Naive thymus-derived CD8-positive, alpha-beta T cell (primary cell): ENCODE results near the gene ATP13A3. TPM values are rescaled to one million over a fixed set of nuclear protein-coding genes. Genes with fewer than 3 reads are reported as not detected.

Source experiments
- ATAC-seq, 2 donors: fragments of 150-1000 bp; cut with Tn5 transposase in 1 of 2; sonication (Bioruptor Pico), chemical (Tn5 transposase) in 1 of 2; 1 replicate in 1 of 2; 2 replicates in 1 of 2; pipeline ENCODE4 v1.10.0; 2021; ENCODE audit warnings: mild to moderate bottlenecking in 2 of 2, moderate library complexity in 2 of 2
- POLR2A ChIA-PET: fragments of 350-600 bp; sonication (Branson Sonifier 250); formaldehyde crosslinking; loops from one replicate; lab custom pipeline; 2021; ENCODE audit warnings: antibody characterized with exemption; lab: Charles Lee
- DNase-seq, 10 donors: peaks; one replicate each; pipeline versions ENCODE4 v3.0.0 to v3.0.0-alpha.2; 2020 to 2022
- H3K27ac Mint-ChIP-seq, 10 donors: one replicate each; pipeline ENCODE4 v1.8.0; 2020 to 2022; ENCODE audit warnings: mild to moderate bottlenecking in 10 of 10, mixed read lengths in 10 of 10, moderate library complexity in 4 of 10, inconsistent platforms in 1 of 10
- H3K27me3 Mint-ChIP-seq, 5 donors: one replicate each; pipeline ENCODE4 v1.8.0; 2021 to 2022; ENCODE audit warnings: mixed read lengths in 5 of 5
- H3K36me3 Mint-ChIP-seq, 3 donors: one replicate each; pipeline ENCODE4 v1.8.0; 2020 to 2022; ENCODE audit warnings: mixed read lengths in 3 of 3, mild to moderate bottlenecking in 2 of 3, inconsistent platforms in 1 of 3
- H3K4me1 Mint-ChIP-seq, 4 donors: one replicate each; pipeline ENCODE4 v1.8.0; 2021 to 2022; ENCODE audit warnings: mixed read lengths in 4 of 4
- H3K4me3 Mint-ChIP-seq, 10 donors: one replicate each; pipeline ENCODE4 v1.8.0; 2020 to 2022; ENCODE audit warnings: mild to moderate bottlenecking in 10 of 10, mixed read lengths in 10 of 10, moderate library complexity in 6 of 10, inconsistent platforms in 1 of 10
- H3K9me3 Mint-ChIP-seq, 9 donors: one replicate each; pipeline ENCODE4 v1.8.0; 2020 to 2022; ENCODE audit warnings: mixed read lengths in 9 of 9, mild to moderate bottlenecking in 3 of 9, inconsistent platforms in 1 of 9, moderate library complexity in 1 of 9
- polyA plus RNA-seq, 3 donors: library from polyadenylated mRNA; unstranded; fragments of 300-500 nt; fragmentation: Illumina TruSeq; gene quantifications; one replicate each; pipeline ENCODE4 v1.2.3, GENCODE V29; 2021
- total RNA-seq, 8 experiments: library from RNA in 2 of 8; stranded (reverse) in 2 of 8; gene quantifications; one replicate each; pipeline ENCODE4 v1.2.3 and lab custom pipeline; 2021 to 2026

The ATP13A3 gene
- total and polyA plus RNA-seq, 5 experiments from 2014 or later: 5.9 to 53.8 (median 13.2) TPM

GRCh38 chr3:194447161-194447560 is 39.6 kb downstream of the ATP13A3 start:
- Mint-ChIP-seq H3K36me3 (peaks cover 4 to 90% (median 35%) of the 10 kb centered on the region in 3 donors), H3K9me3 (no peaks in the 10 kb centered on the region), H3K27ac (no peak overlapping the region), H3K4me3 (no peak overlapping the region), H3K4me1 (peaks cover 0 to 5% (median 2%) of the 10 kb centered on the region in 4 donors), H3K27me3 (no peaks in the 10 kb centered on the region)
- DNase-seq (no peak), ATAC-seq (no peak)
- POLR2A ChIA-PET: no interaction called here

DNA sequence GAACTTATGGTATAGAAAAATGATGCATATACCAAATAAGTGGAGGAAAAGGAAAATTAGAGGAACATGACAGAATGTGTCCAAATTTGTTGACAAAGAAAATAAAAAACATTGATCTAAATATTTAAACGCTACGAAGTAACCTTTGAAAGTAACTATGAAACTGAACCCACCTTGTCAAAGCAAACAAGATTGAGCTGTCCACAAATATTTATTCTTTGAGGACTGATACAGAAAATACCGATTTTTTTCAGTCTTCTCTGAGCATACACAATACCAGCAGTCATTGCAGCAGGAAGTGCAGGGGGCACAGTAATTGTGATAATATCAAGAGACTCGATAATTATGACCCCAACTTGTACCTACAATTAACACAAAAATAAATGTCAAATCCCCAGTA is 40.0 kb downstream of the ATP13A3 start:
- peaks cover 4 to 91% (median 33%) of the 10 kb centered on the region in 3 donors for H3K36me3 Mint-ChIP-seq

DNA sequence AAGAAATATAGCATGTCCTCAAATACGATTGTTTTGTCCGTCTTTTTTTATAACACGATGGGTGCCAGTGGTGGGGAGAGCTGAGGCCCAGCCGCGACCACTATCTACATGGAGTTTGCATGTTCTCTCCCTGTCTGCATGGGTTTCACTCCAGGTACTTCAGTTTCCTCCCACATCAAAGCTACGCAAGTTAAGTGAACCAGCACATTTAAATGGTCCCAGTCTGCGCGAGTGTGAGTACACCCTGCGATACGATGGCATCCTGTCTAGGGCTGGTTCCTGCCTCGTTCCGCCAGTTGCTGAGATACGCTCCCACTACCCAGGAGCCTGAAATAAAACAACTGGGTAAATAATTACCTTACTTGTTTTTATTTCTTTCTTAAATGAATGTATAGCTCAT is 40.6 kb downstream of the ATP13A3 start:
- Mint-ChIP-seq H3K9me3 (no peaks in the 10 kb centered on the region), H3K27me3 (no peaks in the 10 kb centered on the region), H3K4me1 (peaks cover 0 to 5% (median 2%) of the 10 kb centered on the region in 4 donors), H3K4me3 (no peak overlapping the region), H3K36me3 (peaks cover 4 to 91% (median 31%) of the 10 kb centered on the region in 3 donors), H3K27ac (peak overlapping the region in 1 of 10 donors; percentile 15)
- POLR2A ChIA-PET: interaction anchor here (1.0 kb wide), 1 partner anchor 137 kb away, joined by 4 read pairs; no protein-coding TSS in a partner anchor
- DNase-seq: no peak
- no peak for ATAC-seq

More for the DNA sequence above, 40.0 kb downstream of the ATP13A3 start:
- ATAC-seq: no peak
- no peak for DNase-seq
- H3K4me1 Mint-ChIP-seq: peaks cover 0 to 5% (median 2%) of the 10 kb centered on the region in 4 donors
- POLR2A ChIA-PET: interaction anchor here (1.0 kb wide), 1 partner anchor 137 kb away, joined by 4 read pairs; no protein-coding TSS in a partner anchor
- no peak overlapping the region for H3K27ac Mint-ChIP-seq
- no peak overlapping the region for H3K4me3 Mint-ChIP-seq
- no peaks in the 10 kb centered on the region for H3K27me3 Mint-ChIP-seq
- H3K9me3 Mint-ChIP-seq: no peaks in the 10 kb centered on the region

- Mint-ChIP-seq H3K27ac (peak overlapping the region in 1 of 10 donors; percentile 19), H3K4me3 (no peak overlapping the region), H3K36me3 (peaks cover 9 to 91% (median 25%) of the 10 kb centered on the region in 3 donors), H3K27me3 (no peaks in the 10 kb centered on the region), H3K9me3 (no peaks in the 10 kb centered on the region), H3K4me1 (peaks cover 0 to 6% (median 3%) of the 10 kb centered on the region in 4 donors)
- POLR2A ChIA-PET: interaction anchor here (0.6 kb wide), 1 partner anchor 377 kb away, joined by 3 read pairs; no protein-coding TSS in a partner anchor
- no peak for ATAC-seq
- DNase-seq: no peak
Observed at GRCh38 chr3:194443901-194444300, 42.9 kb downstream of the ATP13A3 start.

DNA sequence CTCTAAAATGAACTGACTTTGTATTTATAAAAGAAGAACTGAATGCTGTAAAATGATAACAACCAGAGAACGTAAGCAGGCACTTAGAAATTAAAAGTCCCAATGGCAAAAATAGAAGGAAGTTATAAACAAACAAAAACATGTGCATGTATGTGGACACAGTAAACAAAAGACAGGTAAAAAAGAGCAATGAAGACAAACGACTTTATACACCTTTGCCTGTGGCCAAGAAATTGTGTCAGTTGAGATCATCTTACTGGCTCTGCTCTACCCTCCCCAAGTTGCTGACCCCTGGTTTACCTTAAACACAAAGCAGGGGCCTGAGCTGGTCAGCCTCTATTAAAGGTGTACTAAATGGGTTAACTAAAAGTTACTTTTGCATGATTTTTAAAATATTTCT is 46.0 kb downstream of the ATP13A3 start:
- Mint-ChIP-seq H3K4me3 (no peak overlapping the region), H3K9me3 (no peaks in the 10 kb centered on the region), H3K27ac (peak overlapping the region in 2 of 10 donors; percentile 18 to 24), H3K27me3 (no peaks in the 10 kb centered on the region), H3K36me3 (peaks cover 14 to 96% (median 31%) of the 10 kb centered on the region in 3 donors), H3K4me1 (peaks cover 0 to 4% (median 0%) of the 10 kb centered on the region in 4 donors)
- no peak for DNase-seq
- ATAC-seq: no peak
- POLR2A ChIA-PET: no interaction called here

- H3K9me3 Mint-ChIP-seq: no peaks in the 10 kb centered on the region
- H3K4me1 Mint-ChIP-seq: peaks cover 0 to 4% (median 0%) of the 10 kb centered on the region in 4 donors
- peaks cover 14 to 96% (median 35%) of the 10 kb centered on the region in 3 donors for H3K36me3 Mint-ChIP-seq
- no peak overlapping the region for H3K4me3 Mint-ChIP-seq
- no peak for ATAC-seq
- POLR2A ChIA-PET: no interaction called here
- no peaks in the 10 kb centered on the region for H3K27me3 Mint-ChIP-seq
- no peak for DNase-seq
- peak overlapping the region in 2 of 10 donors; percentile 15 to 52 for H3K27ac Mint-ChIP-seq
Observed at GRCh38 chr3:194439881-194440550, 46.8 kb downstream of the ATP13A3 start.

DNA sequence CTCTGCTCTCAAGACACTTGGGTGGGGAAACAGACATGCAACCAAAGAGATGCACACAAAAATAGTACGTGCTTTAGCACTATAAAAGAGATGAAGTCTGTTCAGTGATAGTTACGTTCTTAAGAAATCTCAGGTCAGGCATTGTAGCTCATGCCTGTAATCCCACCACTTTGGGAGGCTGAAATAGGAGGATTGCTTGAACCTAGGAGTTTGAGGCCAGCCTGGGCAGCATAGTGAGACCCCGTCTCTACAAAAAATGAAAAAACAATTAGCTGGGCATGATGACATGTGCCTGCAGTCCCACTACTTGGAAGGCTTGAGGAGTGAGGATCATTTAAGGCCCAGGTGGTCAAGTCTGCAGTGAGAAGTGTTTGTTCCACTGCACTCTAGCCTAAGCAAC is 52.3 kb downstream of the ATP13A3 start:
- H3K36me3 Mint-ChIP-seq: peaks cover 11 to 96% (median 38%) of the 10 kb centered on the region in 3 donors
- POLR2A ChIA-PET: no interaction called here

GRCh38 chr3:194431554-194431953 is 55.2 kb downstream of the ATP13A3 start:
- no peak overlapping the region for H3K27ac Mint-ChIP-seq
- H3K36me3 Mint-ChIP-seq: peaks cover 11 to 91% (median 31%) of the 10 kb centered on the region in 3 donors
- no peak for ATAC-seq
- H3K4me3 Mint-ChIP-seq: no peak overlapping the region
- no peaks in the 10 kb centered on the region for H3K4me1 Mint-ChIP-seq
- H3K27me3 Mint-ChIP-seq: no peaks in the 10 kb centered on the region
- POLR2A ChIA-PET: no interaction called here
- no peaks in the 10 kb centered on the region for H3K9me3 Mint-ChIP-seq
- DNase-seq: no peak

More for the DNA sequence above, 52.3 kb downstream of the ATP13A3 start:
- DNase-seq (no peak), ATAC-seq (no peak)
- Mint-ChIP-seq H3K4me3 (no peak overlapping the region), H3K27me3 (no peaks in the 10 kb centered on the region), H3K9me3 (no peaks in the 10 kb centered on the region), H3K4me1 (peaks cover 0 to 4% (median 0%) of the 10 kb centered on the region in 4 donors), H3K27ac (peak overlapping the region in 1 of 10 donors; percentile 8)

DNA sequence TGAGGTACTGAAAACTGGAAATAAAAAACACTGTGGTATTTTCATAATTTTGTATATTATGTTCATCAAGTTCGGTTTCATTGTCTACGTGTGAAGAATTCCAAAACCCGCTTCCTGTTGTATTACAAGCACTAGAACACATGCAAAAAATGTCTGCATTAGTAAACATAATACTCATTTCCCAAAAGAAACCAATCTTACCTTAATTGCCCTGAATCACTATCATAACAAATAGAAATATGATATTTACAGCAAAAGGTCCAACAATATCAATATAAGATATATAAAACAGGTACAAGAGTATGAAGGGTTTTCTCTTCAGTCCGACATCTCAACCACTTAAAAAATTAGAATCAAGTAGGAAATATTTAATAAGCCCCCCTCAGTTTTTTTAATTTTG is 61.4 kb downstream of the ATP13A3 start:
- H3K4me1 Mint-ChIP-seq: peaks cover 0 to 2% (median 0%) of the 10 kb centered on the region in 4 donors
- POLR2A ChIA-PET: no interaction called here

GRCh38 chr3:194424953-194425352 is 61.8 kb downstream of the ATP13A3 start:
- H3K36me3 Mint-ChIP-seq: peaks cover 0 to 78% (median 14%) of the 10 kb centered on the region in 3 donors
- peaks cover 0 to 2% (median 0%) of the 10 kb centered on the region in 4 donors for H3K4me1 Mint-ChIP-seq
- POLR2A ChIA-PET: no interaction called here
- ATAC-seq: no peak
- no peak for DNase-seq
- peak overlapping the region in 1 of 10 donors; percentile 10 for H3K27ac Mint-ChIP-seq
- H3K9me3 Mint-ChIP-seq: no peaks in the 10 kb centered on the region
- H3K4me3 Mint-ChIP-seq: no peak overlapping the region
- H3K27me3 Mint-ChIP-seq: no peaks in the 10 kb centered on the region

More for the DNA sequence above, 61.4 kb downstream of the ATP13A3 start:
- no peaks in the 10 kb centered on the region for H3K9me3 Mint-ChIP-seq
- ATAC-seq (no peak), DNase-seq (no peak)
- H3K27me3 Mint-ChIP-seq: no peaks in the 10 kb centered on the region
- H3K36me3 Mint-ChIP-seq: peaks cover 0 to 80% (median 14%) of the 10 kb centered on the region in 3 donors
- no peak overlapping the region for H3K27ac Mint-ChIP-seq
- H3K4me3 Mint-ChIP-seq: no peak overlapping the region

DNA sequence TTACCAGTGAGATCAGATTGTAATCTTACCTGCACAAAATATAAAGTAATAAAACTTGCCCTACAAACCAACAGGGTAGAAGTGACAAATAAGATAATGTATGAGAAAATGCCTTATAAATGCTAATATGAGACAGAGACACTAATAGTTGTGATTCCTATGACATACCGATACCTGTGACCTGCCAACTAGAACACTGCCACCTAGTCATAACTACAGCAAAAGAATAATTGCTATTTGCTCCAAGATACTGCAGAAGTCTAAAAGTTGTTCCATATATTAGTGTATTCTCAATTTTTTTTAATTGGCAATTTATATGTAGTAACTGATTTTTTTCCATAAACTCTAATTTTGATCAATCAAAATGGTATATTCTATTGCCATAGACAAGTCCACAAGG is 62.4 kb downstream of the ATP13A3 start:
- Mint-ChIP-seq H3K4me3 (no peak overlapping the region), H3K27me3 (no peaks in the 10 kb centered on the region), H3K27ac (no peak overlapping the region), H3K9me3 (no peaks in the 10 kb centered on the region), H3K4me1 (peaks cover 0 to 2% (median 0%) of the 10 kb centered on the region in 4 donors), H3K36me3 (peaks cover 0 to 76% (median 13%) of the 10 kb centered on the region in 3 donors)
- POLR2A ChIA-PET: no interaction called here
- DNase-seq (no peak), ATAC-seq (no peak)

DNA sequence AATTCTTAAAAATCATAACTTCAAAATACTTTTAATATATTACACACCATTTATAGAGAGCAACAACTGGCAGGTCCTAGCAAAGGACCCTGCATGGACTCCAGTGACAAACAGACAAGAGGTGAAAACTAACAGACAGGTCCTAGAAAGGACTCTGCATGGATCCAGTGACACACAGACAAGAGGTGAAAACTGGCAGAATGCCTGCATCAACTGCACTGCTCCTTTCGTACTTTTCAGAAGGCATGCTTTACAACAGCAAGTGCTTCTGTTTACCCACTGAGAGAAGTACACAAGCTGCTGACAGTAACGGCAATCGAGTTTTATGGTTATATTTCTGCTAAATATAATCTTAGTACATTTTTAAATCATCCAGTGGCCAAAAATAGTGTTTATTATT is 63.5 kb downstream of the ATP13A3 start:
- H3K27ac Mint-ChIP-seq: no peak overlapping the region
- H3K27me3 Mint-ChIP-seq: no peaks in the 10 kb centered on the region
- H3K9me3 Mint-ChIP-seq: no peaks in the 10 kb centered on the region
- POLR2A ChIA-PET: no interaction called here
- DNase-seq (no peak), ATAC-seq (no peak)
- no peak overlapping the region for H3K4me3 Mint-ChIP-seq
- H3K4me1 Mint-ChIP-seq: peaks cover 0 to 2% (median 0%) of the 10 kb centered on the region in 4 donors
- H3K36me3 Mint-ChIP-seq: peaks cover 0 to 78% (median 19%) of the 10 kb centered on the region in 3 donors

GRCh38 chr3:194422188-194422587 is 64.6 kb downstream of the ATP13A3 start:
- H3K4me1 Mint-ChIP-seq: peaks cover 0 to 2% (median 0%) of the 10 kb centered on the region in 4 donors
- DNase-seq: no peak
- peaks cover 0 to 79% (median 19%) of the 10 kb centered on the region in 3 donors for H3K36me3 Mint-ChIP-seq
- no peaks in the 10 kb centered on the region for H3K27me3 Mint-ChIP-seq
- POLR2A ChIA-PET: no interaction called here
- no peak for ATAC-seq
- H3K27ac Mint-ChIP-seq: peak overlapping the region in 1 of 10 donors; percentile 10
- H3K4me3 Mint-ChIP-seq: no peak overlapping the region
- H3K9me3 Mint-ChIP-seq: no peaks in the 10 kb centered on the region
